MM.1S (cell line): ENCODE results near the gene PLN.

Experiments used
- DNase-seq: peaks from one replicate; pipeline ENCODE4 v3.0.0-alpha.2; 2015
- H2AFZ ChIP-seq: fragments of 300-600 bp; sonication (generic); 2 replicates; pipeline ENCODE4 v1.6.0; 2016; ENCODE audit warnings: antibody characterized with exemption, low read length
- H3F3A ChIP-seq: fragments of 300-600 bp; sonication (generic); 2 replicates; pipeline ENCODE4 v1.6.1; 2016; ENCODE audit warnings: mild to moderate bottlenecking, antibody characterized with exemption, low read length, moderate library complexity, mixed read lengths; ENCODE audit not compliant: insufficient read depth
- H3K27ac ChIP-seq: fragments of 300-600 bp; sonication (generic); 2 replicates; pipeline ENCODE4 v1.5.1; 2016; ENCODE audit warnings: mild to moderate bottlenecking, low read length
- H3K27me3 ChIP-seq: fragments of 300-600 bp; sonication (generic); replicated peaks from 2 replicates; pipeline ENCODE4 v1.6.0; 2016; ENCODE audit warnings: low read length; ENCODE audit not compliant: insufficient read depth
- H3K36me3 ChIP-seq: fragments of 300-600 bp; sonication (generic); replicated peaks from 2 replicates; pipeline ENCODE4 v1.6.1; 2016; ENCODE audit warnings: mild to moderate bottlenecking, low read length, mixed read lengths; ENCODE audit not compliant: insufficient read depth
- H3K4me1 ChIP-seq: fragments of 300-600 bp; sonication (generic); 2 replicates; pipeline ENCODE4 v1.6.1; 2016; ENCODE audit warnings: low read length, mixed read lengths
- H3K4me2 ChIP-seq: fragments of 300-600 bp; sonication (generic); 2 replicates; pipeline ENCODE4 v1.6.0; 2016; ENCODE audit warnings: low read depth, low read length
- H3K4me3 ChIP-seq: fragments of 300-600 bp; sonication (generic); 2 replicates; pipeline ENCODE4 v1.5.1; 2016; ENCODE audit warnings: low read length, mixed read lengths
- H3K79me2 ChIP-seq: fragments of 300-600 bp; sonication (generic); 2 replicates; pipeline ENCODE4 v1.6.1; 2016; ENCODE audit warnings: mixed run types, low read length, mixed read lengths
- H3K9ac ChIP-seq: fragments of 300-600 bp; sonication (generic); 2 replicates; pipeline ENCODE4 v1.6.1; 2016; ENCODE audit warnings: low read length, mixed read lengths
- H3K9me2 ChIP-seq: fragments of 300-600 bp; sonication (generic); replicated peaks from 2 replicates; pipeline ENCODE4 v1.6.1; 2016; ENCODE audit warnings: mild to moderate bottlenecking, low read length, mixed read lengths; ENCODE audit not compliant: insufficient read depth
- H3K9me3 ChIP-seq: fragments of 300-600 bp; sonication (generic); replicated peaks from 2 replicates; pipeline ENCODE4 v1.6.1; 2016; ENCODE audit warnings: mild to moderate bottlenecking, low read length, mixed read lengths; ENCODE audit not compliant: insufficient read depth
- H4K20me1 ChIP-seq: fragments of 300-600 bp; sonication (generic); 2 replicates; pipeline ENCODE4 v1.6.1; 2016; ENCODE audit warnings: mild to moderate bottlenecking, low read length, moderate library complexity, mixed read lengths; ENCODE audit not compliant: insufficient read depth
- EZH2 ChIP-seq: fragments of 300-600 bp; sonication (generic); optimal IDR thresholded peaks from 2 replicates; pipeline ENCODE3; 2017; ENCODE audit warnings: low read depth, mild to moderate bottlenecking, antibody characterized with exemption, low read length, mixed read lengths
- EZH2phosphoT487 ChIP-seq: fragments of 300-600 bp; sonication (generic); IDR thresholded peaks from 2 replicates; pipeline ENCODE4 v1.6.1; 2018; ENCODE audit warnings: antibody characterized with exemption, low read length
- TF ChIP-seq, protein P1 (sequence below): fragments of 300-600 bp; sonication (generic); IDR thresholded peaks from 2 replicates; pipeline ENCODE4 v1.5.1; 2016; ENCODE audit warnings: antibody characterized with exemption, low read length, mixed read lengths

The PLN gene

DNA sequence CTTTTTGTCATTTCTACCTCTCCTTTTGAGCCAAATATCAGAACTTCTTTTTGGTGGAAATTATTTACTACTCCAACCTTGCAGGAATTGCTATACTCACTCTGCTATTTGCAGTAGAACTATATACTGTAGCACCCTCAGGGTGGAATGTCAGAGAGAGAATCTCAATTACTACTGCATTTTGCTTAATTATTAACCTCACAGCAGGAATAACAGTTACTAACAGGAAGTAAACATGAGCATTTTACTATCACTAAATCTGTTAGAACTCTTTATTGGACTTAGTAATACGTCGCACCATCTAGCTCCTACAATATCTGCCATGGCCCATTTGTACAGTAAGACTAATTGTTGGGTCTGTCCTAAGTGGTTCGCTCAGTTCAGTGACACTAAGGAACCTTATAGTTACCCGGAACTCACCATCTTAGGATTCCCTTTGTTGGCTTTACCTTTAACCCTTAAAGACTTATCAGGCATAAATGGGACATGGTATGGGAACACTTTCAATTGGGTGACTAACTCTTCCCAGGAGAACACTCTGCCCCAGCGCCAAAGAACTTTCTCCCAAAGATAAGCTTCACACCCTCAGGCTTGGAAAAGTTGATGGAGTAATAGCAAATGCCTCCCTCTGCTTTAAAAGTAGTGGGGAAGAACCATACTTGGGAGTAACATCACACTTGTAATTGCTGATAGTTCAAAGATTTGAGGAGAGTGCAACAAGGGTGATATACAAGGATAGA is 38.8 kb downstream of the PLN start:
- no peak overlapping the region for H3K4me2 ChIP-seq
- H3K27me3 ChIP-seq: no peaks in the 10 kb centered on the region
- no peaks in the 10 kb centered on the region for H3K9me3 ChIP-seq
- H3K27ac ChIP-seq: no peak overlapping the region
- no peak for DNase-seq
- H3F3A ChIP-seq: no peaks in the 10 kb centered on the region
- no peak overlapping the region for H3K4me3 ChIP-seq
- H3K9ac ChIP-seq: no peak overlapping the region
- TF ChIP-seq EZH2 (no peak), EZH2phosphoT487 (no peak)
- TF ChIP-seq, protein P1, sequence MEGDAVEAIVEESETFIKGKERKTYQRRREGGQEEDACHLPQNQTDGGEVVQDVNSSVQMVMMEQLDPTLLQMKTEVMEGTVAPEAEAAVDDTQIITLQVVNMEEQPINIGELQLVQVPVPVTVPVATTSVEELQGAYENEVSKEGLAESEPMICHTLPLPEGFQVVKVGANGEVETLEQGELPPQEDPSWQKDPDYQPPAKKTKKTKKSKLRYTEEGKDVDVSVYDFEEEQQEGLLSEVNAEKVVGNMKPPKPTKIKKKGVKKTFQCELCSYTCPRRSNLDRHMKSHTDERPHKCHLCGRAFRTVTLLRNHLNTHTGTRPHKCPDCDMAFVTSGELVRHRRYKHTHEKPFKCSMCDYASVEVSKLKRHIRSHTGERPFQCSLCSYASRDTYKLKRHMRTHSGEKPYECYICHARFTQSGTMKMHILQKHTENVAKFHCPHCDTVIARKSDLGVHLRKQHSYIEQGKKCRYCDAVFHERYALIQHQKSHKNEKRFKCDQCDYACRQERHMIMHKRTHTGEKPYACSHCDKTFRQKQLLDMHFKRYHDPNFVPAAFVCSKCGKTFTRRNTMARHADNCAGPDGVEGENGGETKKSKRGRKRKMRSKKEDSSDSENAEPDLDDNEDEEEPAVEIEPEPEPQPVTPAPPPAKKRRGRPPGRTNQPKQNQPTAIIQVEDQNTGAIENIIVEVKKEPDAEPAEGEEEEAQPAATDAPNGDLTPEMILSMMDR: no peak
- no peaks in the 10 kb centered on the region for H3K36me3 ChIP-seq
- no peaks in the 10 kb centered on the region for H4K20me1 ChIP-seq
- no peaks in the 10 kb centered on the region for H3K79me2 ChIP-seq
- H3K9me2 ChIP-seq: no peaks in the 10 kb centered on the region
- no peak overlapping the region for H2AFZ ChIP-seq
- H3K4me1 ChIP-seq: no peaks in the 10 kb centered on the region

DNA sequence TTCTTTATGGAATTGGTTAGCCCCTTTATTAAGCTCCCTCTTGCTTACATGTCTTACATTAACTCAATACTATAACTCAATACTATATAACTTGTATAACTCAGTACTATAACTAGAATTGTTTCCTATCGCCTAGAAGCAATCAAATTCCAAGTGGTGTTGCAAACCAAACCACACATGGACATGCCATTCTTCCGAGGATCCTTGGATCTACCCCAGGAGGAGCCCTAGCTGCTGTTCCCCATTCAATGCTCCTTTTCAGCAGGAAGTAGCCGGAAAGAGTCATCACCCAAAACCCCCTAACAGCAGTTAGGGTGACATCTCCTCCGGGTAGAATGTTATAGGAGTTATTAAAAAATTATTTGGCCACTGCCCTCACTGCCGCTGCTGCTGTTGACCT is 40.5 kb downstream of the PLN start:
- H3K27me3 ChIP-seq: no peaks in the 10 kb centered on the region
- H3K4me2 ChIP-seq: no peak overlapping the region
- H3K36me3 ChIP-seq: no peaks in the 10 kb centered on the region
- no peaks in the 10 kb centered on the region for H3K4me1 ChIP-seq
- H3K9ac ChIP-seq: no peak overlapping the region
- DNase-seq: no peak
- no peaks in the 10 kb centered on the region for H3F3A ChIP-seq
- no peaks in the 10 kb centered on the region for H4K20me1 ChIP-seq
- H2AFZ ChIP-seq: no peak overlapping the region
- H3K27ac ChIP-seq: no peak overlapping the region
- no peaks in the 10 kb centered on the region for H3K9me3 ChIP-seq
- TF ChIP-seq EZH2phosphoT487 (no peak), EZH2 (no peak)
- TF ChIP-seq, protein P1: no peak
- H3K79me2 ChIP-seq: no peaks in the 10 kb centered on the region
- no peak overlapping the region for H3K4me3 ChIP-seq
- H3K9me2 ChIP-seq: no peaks in the 10 kb centered on the region

DNA sequence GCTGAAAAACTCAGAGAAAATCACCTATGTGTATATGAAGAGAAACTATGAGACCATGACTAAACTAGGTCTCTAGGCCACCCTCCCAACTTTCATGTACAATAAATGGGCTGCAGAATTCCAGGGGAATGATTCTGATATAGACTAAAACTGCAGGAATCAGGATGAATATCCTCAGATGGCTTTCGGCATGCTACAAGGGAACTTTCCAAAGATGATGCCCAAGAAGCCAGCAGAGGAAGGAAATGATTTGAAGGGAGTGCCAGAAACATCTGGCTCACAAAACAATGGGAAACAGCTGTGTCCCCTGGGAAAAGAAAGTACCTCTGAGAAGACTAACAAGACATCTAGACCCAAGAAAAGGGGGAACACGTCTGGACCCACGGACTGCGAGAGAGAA is 41.1 kb downstream of the PLN start:
- DNase-seq: no peak
- no peaks in the 10 kb centered on the region for H3K36me3 ChIP-seq
- no peaks in the 10 kb centered on the region for H3K4me1 ChIP-seq
- no peaks in the 10 kb centered on the region for H3K9me2 ChIP-seq
- H3F3A ChIP-seq: no peaks in the 10 kb centered on the region
- no peak overlapping the region for H3K27ac ChIP-seq
- no peak overlapping the region for H3K4me3 ChIP-seq
- TF ChIP-seq EZH2phosphoT487: no peak
- TF ChIP-seq EZH2: no peak
- TF ChIP-seq, protein P1: no peak
- H3K9ac ChIP-seq: no peak overlapping the region
- no peak overlapping the region for H3K4me2 ChIP-seq
- no peaks in the 10 kb centered on the region for H3K79me2 ChIP-seq
- H2AFZ ChIP-seq: no peak overlapping the region
- H4K20me1 ChIP-seq: no peaks in the 10 kb centered on the region
- H3K9me3 ChIP-seq: no peaks in the 10 kb centered on the region
- no peaks in the 10 kb centered on the region for H3K27me3 ChIP-seq
